ENCODE data around the gene PDZRN4. TPM values are rescaled to one million over a fixed set of nuclear protein-coding genes. Genes with fewer than 3 reads are reported as not detected.

PDZRN4 gene
- total and polyA plus RNA-seq, 2 donors (not counting 3 experiments of a cell fraction or from before 2014, with no cell fraction given), result not detected

DNA sequence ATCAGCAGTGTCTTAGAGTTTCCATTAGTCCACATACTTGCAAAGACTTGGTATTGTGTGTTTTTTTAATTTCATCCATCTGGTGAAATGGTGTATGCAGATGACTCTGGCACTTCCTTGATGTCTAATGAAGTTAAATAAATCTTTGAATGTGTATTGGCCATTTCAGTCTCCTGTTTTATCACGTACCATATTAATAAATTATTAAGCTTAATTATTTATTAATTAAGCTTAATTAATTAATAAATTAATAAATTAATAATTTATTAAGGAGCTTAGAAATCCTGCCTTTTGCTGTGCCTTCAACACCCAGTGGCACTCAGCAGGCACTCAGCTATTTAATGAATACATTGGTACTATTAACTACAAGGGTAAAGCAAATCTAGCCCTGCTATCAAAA, 18.2 kb downstream of the PDZRN4 start:
- POLR2A ChIA-PET, result no interaction called here
- TF ChIP-seq CTCF (IDR thresholded peaks at IDR 0.05; ENCODE audit: extremely low read depth in 1 of 2, insufficient read depth in 1 of 2, low read depth in 1 of 2, low read length in 2 of 2), result no peak
- no peak for TF ChIP-seq GATA2 (IDR thresholded peaks at IDR 0.05; ENCODE audit: insufficient read depth, insufficient read length, low read depth, low read length)
- no peak for TF ChIP-seq EZH2 (IDR thresholded peaks at IDR 0.05; ENCODE audit: borderline replicate concordance, low read depth, low read length, severe bottlenecking)
- TF ChIP-seq MYC (IDR thresholded peaks at IDR 0.05; ENCODE audit: low read depth, low read length), result no peak
- no peak for TF ChIP-seq POLR2A (IDR thresholded peaks at IDR 0.05; ENCODE audit: low read depth, low read length)
- TF ChIP-seq MAX (IDR thresholded peaks at IDR 0.05; ENCODE audit: insufficient read depth, insufficient read length), result no peak
- no peak for TF ChIP-seq POLR2AphosphoS5 (IDR thresholded peaks at IDR 0.05; ENCODE audit: insufficient read depth, low read depth, low read length)
- TF ChIP-seq JUN (IDR thresholded peaks at IDR 0.05; ENCODE audit: borderline replicate concordance, insufficient read depth, insufficient read length, low read depth), result no peak
- no peak for TF ChIP-seq FOS (IDR thresholded peaks at IDR 0.05; ENCODE audit: borderline replicate concordance, insufficient read depth, low read length)

More for the DNA sequence above, 18.2 kb downstream of the PDZRN4 start:
- CTCF ChIA-PET, result interaction anchor here (1.8 to 2.2 kb wide), 2 partner anchors 15 to 260 kb away, joined by 6 to 14 read pairs; no protein-coding TSS in a partner anchor
- no peaks in the 10 kb centered on the region for H3K36me3 ChIP-seq (ENCODE audit: control insufficient read depth in 2 of 2, extremely low read depth in 1 of 2, insufficient read depth in 2 of 2, low read length in 2 of 2)
- H3K4me3 ChIP-seq (replicated peaks in 1 of 3; ENCODE audit: insufficient read depth in 1 of 3, low read depth in 1 of 3, low read length in 3 of 3), result no peak overlapping the region
- no peak overlapping the region for H3K27ac ChIP-seq (ENCODE audit: insufficient read depth, low read depth, low read length)
- no peaks in the 10 kb centered on the region for H3K79me2 ChIP-seq (ENCODE audit: control insufficient read depth, insufficient read depth, low read length)
- H2AFZ ChIP-seq (ENCODE audit: low read depth, low read length), result no peak overlapping the region
- H3K27me3 ChIP-seq (ENCODE audit: control insufficient read depth in 2 of 2, insufficient read depth in 2 of 2, low read length in 2 of 2), result no peaks in the 10 kb centered on the region
- dilution Hi-C loops (cut with MboI; ENCODE audit: extremely low pct_ligation_motif_present, low sequenced_read_pairs), result no loop called here
- no TSS peak for BruUV-seq (replicated peaks)
- H3K9me3 ChIP-seq (replicated peaks; ENCODE audit: control insufficient read depth, insufficient read depth, low read length), result no peaks in the 10 kb centered on the region
- H3K9ac ChIP-seq (replicated peaks; ENCODE audit: extremely low read depth, insufficient read depth, low read length), result no peak overlapping the region
- H4K20me1 ChIP-seq (replicated peaks; ENCODE audit: control insufficient read depth, extremely low read depth, insufficient read depth, low read length), result no peaks in the 10 kb centered on the region
- intact Hi-C loops (cut with micrococcal nuclease), result no loop called here
- DNase-seq (ENCODE audit: low read depth, low spot score) (no peak), FAIRE-seq (no peak)
- no peaks in the 10 kb centered on the region for H3K4me1 ChIP-seq (ENCODE audit: control insufficient read depth, extremely low read depth, insufficient read depth, low read length)
- no peaks in the 10 kb centered on the region for H3K9me1 ChIP-seq (replicated peaks; ENCODE audit: control insufficient read depth, extremely low read depth, insufficient read depth, low read length)
- no peak overlapping the region for H3K4me2 ChIP-seq (ENCODE audit: insufficient read depth, low read length)
